Dedifferentiated amniotic fluid mesenchymal stem cell (primary cell): ENCODE measurements around the gene ARHGAP22.
"Not testable (repeated sequence)": the region's sequence is repeated elsewhere in the genome, so short reads cannot be mapped to it uniquely, and the experiment has no call there.

Experiments
- DNase-seq: peaks from one replicate; pipeline ENCODE4 v3.0.0-alpha.2; 2016; ENCODE audit errors: extremely low spot score

ARHGAP22 gene

DNA sequence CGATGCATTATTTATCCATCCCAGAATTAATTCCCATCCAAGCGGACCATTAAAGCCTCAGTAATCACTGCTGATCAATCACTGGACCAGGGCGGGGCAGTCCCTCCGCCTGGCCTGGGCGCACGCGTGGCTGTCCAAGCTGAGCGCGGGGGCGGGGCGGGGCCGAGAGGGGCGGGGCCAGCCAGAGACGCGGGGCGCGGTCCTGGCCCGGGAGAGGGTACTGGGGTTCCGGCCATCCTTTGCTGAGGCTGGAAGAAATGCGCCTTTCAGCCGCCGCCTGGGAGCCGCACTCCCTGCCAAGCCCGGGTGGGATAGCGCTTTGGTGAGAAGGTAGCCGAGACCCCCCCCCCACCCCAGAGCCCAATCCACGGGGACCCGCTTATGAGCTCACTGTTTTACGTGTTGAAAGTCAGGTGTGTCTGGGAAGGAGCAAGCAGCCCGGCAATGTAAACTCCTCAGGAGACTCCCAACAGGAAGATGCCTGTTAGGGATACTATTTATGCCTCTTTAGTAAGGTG lies at the start of gene ARHGAP22:
TSS of gene ARHGAP22 (minus strand) at position 83 of the 518 bp plus-strand sequence. CDS start 277 bp downstream, outside the sequence.
- no peak for DNase-seq

DNA sequence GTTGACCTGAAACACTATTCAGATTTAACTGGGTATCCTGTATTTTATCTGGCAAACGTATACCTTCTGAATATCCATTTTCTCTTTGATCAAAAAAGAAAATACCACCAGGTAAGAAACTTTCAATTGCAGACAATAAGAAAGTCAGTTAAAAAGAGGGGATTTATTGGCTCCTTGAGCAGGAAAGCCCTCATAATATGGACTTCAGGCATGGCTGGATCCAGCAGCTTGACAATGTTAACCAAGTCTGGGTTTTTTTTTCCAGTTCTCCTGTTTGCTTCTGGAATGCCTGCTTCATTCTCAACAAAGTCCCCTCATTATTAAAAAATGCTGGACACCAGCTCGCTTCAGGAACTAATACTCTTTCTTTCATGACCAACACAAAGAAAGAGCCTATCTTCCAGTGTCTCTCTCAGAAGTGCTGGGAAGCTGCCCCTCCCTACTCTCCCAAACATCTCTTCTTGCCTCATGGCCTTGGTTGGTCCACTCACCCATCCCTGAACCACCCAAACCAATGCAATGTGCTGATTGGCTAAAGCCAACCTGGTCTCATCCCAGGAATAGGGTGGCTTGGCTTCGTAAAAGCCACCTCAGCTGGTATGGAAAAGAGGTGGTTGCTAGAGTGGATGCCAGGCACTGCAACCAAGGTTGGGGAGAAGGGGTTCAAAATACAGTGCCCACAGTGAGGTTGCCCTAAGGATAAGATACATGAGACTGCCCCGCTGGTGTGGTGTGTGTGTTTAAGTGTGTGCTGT lies 49.2 kb upstream of the ARHGAP22 start:
- no peak for DNase-seq

DNA sequence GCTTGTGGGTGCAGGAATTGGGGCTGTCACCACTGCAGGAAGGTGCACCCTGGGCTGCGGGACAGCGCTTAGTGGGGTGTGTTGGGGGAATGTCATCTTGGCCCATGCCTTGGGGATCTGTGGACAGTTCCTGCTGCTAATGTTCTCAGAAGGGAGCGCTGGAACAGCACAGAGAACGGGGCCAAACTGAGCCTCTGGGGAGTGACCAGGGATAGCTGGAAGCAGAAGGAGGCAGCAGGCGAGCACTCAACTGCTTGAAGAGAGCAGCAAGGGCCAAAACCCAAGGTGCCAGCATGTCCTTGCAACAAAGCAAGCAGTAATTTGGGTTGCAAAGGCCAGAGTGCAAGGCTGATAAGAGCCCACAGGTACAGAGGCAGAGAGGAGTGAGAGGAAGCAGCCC lies 48.5 kb upstream of the ARHGAP22 start:
- DNase-seq: no peak

DNA sequence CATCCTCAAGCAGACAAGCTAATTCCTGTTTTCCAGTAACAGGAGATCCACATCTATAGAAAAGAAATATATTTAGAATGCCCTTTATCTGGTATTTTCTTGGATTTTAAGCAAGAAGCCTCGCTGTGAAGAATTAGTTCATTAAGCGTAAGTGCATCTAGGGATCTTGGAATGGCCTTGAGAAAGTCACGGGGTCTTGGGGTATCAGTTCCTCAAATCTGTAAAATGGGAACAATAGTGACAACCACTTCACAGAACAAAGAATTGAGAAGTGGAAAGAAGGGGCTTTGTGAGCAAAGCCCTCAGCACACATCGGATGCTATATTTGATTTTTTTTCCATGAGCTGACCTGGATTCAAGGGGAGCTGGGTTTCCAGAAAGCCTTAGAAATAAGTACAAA lies 47.5 kb upstream of the ARHGAP22 start:
- DNase-seq: no peak

GRCh38 chr10:48651839-48652238 lies 47.0 kb upstream of the ARHGAP22 start:
- no peak for DNase-seq

- DNase-seq: no peak
These were observed 46.4 kb upstream of the ARHGAP22 start for GRCh38 chr10:48651293-48651692.

DNA sequence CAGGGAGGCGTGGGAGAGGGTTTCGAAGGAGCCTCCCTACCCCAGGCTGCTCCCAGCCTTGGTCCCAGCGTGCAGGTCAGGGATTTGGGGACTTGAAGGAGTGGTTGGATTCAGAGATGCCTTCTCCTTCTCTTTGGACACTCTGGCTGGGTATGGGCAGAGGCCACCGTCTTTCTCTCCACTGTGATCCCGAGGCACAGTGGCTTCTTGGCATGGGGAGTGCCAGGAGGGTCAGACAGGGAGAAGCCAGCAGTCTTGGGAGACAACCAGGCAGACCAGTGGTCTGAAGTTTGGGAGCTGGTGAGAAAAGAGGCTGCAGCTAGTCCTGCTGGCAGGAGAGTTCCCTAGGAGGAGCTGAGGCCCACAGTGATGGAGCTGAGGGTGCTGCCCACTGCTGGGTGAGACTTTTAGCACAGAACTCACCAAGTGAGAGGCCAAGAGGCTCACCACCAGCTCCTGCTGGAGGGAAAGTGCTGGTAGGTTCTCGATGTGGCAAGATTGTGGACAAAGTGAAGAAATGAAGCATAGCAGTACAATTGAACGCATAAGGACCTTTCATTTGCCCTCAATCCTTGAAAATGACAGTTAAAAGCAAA lies 44.6 kb upstream of the ARHGAP22 start:
- DNase-seq: no peak

DNA sequence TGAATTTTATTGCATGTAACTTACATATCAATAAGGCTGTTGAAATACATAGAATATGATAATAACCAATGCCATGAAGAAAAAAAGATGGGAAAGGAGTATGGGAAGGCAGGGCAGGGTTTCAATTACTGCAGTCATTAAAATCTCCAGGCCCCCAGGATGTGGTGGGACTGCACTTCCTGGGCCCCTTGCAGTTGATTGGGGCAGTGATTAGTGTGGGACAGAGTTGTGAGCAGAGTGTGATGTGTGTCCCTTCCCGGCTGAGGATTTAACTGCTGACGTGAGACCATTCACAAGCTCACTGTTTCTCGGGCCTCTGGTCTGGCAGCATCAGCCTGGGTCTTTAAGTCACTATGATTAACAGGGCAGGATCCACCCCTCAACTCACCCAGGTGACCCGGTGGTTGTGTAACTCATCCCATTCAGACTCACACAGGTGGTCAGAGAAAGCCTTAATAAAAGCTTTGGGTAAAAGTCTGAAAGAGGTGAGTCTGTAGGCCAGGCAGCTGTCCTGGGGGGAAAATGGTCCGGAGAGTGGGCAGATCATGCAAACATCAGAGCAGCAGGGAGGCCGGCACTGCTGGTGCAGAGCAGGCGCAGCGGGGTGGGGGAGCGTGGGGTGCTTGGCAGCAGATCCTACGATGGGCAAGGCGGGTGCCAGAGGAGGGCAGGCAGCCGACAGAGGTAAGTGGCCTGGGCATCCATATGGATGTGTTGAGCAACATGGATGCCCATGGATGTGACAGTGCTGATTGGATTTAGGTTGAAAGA lies 43.5 kb upstream of the ARHGAP22 start:
- DNase-seq: no peak

DNA sequence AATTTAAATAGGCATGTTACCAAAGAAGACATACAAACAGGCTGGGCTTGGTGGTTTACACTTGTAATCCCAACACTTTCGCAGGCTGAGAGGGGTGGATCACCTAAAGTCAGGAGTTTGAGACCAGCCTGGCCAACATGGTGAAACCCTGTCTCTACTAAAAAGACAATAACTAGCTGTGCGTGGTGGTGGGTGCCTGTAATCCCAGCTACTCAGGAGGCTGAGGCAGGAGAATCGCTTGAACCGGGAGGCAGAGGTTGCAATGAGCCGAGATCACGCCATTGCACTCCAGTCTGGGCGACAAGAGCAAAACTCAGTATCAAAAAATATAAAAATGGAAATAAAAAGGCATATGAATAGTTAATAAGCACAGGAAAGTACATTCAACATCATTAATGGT lies 42.2 kb upstream of the ARHGAP22 start:
- not testable (repeated sequence) for DNase-seq

DNA sequence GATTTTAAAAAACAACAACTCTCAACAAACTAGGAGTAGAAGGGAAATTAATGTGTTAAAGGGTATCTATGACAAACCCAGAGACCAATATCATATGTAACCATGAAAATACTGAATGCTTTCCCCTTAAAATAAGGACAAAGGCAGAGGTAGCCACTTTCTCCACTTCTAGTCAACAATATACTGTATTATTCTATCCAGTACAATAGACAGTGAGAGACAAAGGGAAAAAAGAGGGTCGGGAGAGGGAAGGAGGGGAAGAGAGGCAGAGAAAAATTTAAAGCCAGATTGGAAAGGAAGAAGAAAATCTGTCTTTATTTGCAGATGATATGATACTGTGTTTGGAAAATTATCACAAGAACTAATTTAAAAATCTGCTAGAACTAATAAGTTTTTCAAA lies 40.7 kb upstream of the ARHGAP22 start:
- no peak for DNase-seq

DNA sequence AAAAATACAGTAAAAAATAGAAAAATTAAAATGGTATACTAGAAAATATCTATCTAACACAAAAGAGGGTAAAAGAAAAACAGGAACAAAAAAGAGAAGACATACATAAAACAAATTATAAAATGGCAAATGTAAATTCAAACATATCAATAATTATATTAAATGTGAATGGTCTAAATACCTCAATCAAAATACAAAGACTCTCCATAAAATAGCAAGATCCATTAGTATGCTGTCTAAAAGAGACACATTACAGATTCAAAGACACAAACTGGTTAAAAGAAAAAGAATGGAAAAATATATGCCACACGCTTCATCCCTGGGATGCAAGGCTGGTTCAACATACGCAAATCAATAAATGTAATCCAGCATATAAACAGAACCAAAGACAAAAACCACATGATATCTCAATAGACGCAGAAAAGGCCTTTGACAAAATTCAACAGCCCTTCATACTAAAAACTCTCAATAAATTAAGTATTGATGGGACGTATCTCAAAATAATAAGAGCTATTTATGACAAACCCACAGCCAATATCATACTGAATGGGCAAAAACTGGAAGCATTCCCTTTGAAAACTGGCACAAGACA lies 36.3 kb upstream of the ARHGAP22 start:
- DNase-seq: not testable (repeated sequence)

GRCh38 chr10:48640326-48640725 lies 35.5 kb upstream of the ARHGAP22 start:
- DNase-seq: no peak

- DNase-seq: no peak
These were observed 34.8 kb upstream of the ARHGAP22 start for GRCh38 chr10:48639632-48640031.

DNA sequence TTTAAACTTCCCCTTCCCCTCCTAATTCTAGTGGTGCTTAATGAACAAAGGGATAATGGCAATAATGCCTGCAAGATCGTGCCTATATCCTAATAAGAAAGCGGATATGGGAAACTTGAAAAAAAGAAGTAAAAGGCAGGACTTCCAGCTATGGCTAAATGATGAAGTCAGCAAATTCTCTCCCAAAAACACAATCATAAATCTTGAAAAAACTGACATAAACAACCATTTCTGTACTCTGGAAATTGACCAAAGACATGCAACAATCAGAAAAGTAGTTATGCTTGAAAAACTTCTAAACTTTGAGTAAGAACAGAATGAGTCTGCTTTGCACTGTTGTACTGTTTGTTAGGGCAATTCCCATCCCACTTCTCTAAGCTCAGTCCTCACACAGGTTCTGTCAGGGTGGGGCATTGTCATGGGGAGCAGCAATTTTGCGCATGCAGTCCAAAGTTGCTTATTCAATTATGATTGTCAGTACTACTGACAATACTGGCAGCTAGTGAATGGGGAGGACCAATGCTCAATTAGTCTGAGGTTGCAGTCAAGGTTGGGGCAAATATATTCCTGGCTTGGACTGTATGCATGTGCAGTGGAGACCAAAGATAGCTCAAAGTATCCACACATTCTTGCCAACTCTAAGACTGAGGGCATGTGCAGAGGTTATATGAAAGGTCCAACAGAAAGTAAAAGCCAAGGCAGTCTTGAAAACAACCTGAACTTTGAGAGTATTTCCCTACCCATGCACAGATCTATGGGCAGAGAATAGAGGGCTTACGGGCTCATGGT lies 34.1 kb upstream of the ARHGAP22 start:
- DNase-seq: no peak

DNA sequence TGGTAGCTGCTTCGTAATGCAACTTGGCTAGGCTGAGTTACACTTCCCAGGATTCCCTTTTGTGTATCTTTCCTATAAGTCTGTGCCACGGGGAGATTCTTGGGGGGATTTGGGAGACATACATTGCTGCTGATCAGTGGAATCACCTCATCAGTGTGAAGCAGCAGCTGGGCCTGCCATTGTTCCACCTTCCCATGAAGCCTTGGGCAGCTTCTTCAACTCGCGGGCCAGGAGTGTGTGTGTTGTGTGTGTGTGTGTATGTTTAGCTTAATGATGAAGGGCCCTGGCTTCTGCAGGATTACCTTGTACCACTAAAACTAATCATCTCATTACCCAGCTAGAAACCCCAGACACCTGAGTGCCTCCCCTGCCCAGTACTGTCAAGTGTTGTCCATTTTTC lies 33.3 kb upstream of the ARHGAP22 start:
- no peak for DNase-seq

DNA sequence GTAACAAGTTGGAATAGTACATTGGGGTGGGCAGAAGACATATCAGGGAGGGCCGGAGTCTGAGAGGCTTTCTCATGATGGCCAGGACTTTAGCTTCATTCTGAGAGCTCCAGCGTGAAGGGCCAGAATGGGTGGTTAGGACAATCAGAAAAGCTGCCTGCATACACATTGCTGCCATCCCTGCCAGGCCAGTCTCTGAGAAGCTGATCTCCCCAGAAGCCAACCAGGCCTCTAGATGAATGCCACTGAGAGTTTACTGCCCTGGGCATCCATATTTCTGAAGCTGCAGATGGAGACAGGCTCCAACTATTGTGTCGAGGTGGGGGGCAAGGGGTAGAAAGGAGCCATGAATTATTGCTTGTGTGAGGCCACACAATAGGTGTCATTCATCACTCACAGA lies 32.0 kb upstream of the ARHGAP22 start:
- DNase-seq: no peak

GRCh38 chr10:48636231-48636630 lies 31.4 kb upstream of the ARHGAP22 start:
- DNase-seq: no peak

DNA sequence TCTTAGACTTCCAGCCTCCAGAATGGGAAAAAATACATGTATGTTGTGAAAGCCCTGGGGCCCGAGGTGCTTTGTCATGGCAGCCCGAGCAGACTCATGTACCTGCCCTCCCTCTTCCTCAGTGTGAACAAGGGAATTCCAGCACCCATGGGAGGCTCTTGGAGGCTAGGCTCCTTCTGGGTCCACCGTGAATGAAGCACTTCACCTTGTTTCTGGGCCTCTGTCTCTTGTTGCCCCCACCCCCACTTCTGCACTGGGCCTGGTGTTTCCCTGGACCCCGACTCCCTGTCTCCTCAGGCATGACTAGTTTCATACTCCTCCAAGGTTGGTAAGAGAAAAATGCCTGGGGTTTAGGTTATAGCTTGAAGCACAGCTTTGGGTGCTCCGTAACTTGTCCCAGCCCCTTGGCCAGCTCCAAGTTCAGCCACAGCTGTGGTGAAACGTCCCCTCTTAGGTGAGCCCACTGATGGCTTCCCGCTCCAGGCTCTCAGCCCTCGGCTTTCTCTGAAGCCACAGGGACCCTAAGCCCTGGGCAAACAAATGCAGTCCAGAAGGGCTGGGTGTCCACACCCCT lies 30.2 kb upstream of the ARHGAP22 start:
- DNase-seq: no peak

GRCh38 chr10:48634198-48634983 lies 29.5 kb upstream of the ARHGAP22 start:
- DNase-seq: peak; percentile 54
